HG03354 (cell line): ENCODE measurements around the gene TRIM2.

Experiments
- ATAC-seq: cut with Tn5 transposase; IDR thresholded peaks from one replicate; pipeline ENCODE4 v1.9.1; 2021; ENCODE audit warnings: mild to moderate bottlenecking; ENCODE audit not compliant: unreplicated experiment, poor library complexity, severe bottlenecking

Gene TRIM2

DNA sequence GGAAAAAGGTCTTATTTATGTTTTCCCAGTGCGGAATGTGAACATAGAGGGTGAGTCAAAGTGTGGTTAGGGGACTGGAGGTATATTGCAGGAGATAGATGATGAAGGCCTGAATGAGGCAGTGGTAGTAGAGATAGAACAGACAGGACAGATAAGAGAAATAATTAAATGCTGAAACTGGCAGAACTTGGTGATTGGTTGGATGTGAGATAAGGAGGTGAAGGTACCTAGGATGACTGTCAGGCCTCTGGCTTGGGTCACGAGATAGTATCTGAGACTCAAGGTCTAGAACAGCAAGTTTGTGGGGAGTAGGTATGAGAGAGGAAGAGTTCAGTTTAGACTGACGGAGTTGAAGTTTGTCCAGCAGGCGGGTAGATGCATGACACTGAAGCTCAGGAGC, 143.8 kb downstream of the TRIM2 start:
- ATAC-seq, result no peak

GRCh38 chr4:153349206-153349805, 145.1 kb downstream of the TRIM2 start:
- no peak for ATAC-seq

DNA sequence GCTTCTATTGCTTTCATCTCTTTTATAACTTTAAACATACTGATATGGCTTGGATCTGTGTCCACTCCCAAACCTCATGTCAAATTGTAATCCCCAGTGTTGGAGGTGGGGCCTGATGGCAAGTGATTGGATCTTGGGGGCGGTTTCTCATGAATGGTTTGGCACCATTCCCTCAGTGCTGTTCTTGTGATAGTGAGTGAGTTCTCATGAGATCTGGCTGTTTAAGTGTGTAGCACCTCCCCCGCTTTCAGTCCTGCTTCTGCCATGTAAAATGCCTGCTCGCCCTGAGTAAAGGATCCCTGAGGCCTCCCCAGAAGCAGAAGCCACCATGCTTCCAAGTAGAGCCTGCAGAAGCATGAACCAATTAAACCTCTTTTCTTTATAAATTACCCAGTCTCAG, 157.9 kb downstream of the TRIM2 start:
- ATAC-seq, result no peak

- ATAC-seq, result no peak
These were observed 159.8 kb downstream of the TRIM2 start for GRCh38 chr4:153364061-153364460.

DNA sequence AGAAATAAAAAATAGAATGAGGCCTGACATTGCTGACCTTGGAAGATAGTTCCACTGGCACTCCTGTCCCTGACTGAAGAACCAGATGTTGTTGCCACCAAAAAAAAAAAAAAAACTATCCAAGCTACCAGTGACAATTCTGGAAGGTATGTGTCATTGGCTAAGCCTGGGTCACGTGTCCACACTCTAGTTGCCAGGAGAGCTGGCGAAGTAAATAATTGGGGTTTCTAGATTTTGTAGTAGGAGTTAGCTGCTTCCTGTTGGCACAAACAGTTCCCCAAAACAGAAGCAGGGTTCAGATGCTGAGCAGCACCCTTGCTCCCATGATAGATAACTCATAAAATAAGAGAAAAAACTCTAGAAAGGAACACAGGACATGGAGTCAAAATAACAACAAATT, 160.8 kb downstream of the TRIM2 start:
- no peak for ATAC-seq

DNA sequence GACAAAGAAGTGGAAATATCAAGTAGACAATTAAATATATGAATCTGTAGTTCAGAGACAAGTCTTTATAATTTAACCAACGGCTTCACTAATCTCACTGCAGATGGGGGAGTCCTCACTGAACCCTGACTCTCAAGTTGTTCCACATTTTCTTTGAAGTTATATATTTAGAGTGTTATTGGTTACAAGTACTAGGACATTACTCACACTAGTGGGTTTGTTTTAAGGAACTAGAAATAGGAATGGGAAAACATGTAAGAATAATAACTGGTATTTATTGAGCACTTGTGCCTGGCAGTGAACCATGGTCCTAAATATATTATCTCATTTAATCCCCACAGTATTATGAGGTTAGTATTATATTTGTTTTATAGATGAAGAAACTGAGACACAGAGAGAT, 162.2 kb downstream of the TRIM2 start:
- no peak for ATAC-seq

DNA sequence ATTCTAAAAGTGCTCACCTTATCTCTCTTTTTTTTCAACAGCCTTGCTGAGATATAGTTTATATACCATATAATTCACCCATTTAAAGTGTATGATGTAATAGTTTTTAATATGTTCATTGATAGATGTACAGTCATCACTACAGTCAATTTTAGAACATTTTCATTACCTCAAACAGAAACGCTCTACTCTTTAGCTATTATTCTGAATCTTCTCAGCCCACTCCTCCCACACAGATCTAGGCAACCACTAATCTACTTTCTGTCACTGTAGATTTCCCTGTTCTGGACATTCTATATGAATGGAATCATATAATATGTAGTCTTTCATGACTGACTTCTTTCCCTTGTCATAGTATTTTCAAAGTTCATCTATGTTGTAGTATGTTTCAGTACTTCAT, 162.8 kb downstream of the TRIM2 start:
- no peak for ATAC-seq

DNA sequence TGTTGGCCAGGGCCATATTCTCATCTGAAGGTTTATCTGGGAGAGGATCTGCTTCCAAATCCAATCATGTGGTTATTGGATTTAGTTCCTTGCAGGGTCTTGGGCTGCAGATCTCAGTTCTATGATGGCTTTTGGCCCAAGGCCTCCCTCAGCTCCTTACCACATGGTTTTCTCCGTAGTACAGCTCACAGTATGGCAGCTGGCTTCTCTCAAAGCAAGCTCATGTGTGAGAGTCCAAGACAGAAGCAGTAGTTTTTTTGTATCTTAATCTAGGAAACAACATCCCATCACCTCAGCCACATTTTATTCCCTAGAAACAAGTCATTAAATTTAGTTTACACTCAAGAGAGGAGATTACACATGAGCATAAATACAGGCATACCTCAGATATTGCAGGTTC, 164.8 kb downstream of the TRIM2 start:
- no peak for ATAC-seq

DNA sequence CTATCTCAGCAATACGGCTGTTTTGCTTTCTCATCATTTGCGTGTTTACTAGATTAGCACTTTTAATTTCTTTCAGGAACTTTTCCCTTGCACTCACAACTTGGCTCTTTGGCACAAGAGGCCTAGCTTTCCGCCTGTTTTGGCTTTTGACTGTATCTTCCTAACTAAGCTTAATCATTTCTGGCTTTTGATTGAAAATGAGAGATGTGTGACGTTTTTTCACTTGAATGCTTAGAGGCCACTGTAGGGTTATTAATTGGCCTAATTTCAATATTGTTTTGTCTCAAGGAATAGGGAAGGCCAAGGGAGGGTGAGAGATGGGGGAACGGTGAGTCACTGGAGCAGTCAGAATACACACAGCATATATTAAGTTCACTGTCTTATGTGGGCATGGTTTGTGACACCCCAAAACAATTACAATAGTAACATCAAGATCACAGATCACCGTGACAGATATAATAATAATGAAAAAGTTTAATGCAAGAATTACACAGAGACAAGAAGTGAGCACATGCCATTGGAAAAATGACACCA, 167.5 kb downstream of the TRIM2 start:
- ATAC-seq, result no peak

GRCh38 chr4:153372967-153373562, 168.8 kb downstream of the TRIM2 start:
- no peak for ATAC-seq

DNA sequence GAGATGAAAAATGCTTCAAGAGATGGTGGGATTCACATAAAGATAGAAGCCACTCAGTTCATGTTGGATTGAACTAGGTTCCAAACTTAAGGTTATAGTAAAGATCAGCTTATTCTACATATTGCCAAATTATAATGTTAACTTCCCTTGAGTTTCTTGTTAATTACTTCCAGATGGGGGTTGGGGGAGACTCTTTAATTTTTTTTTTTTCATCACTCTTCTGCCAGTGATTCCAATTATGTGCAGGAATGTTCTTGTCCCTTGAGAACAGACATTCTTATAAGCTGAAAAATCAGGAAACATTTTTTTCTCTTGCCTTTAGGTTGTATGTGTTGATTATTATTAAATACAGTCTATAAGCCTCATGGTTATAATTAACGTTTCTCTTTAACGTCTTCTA, 170.2 kb downstream of the TRIM2 start:
- no peak for ATAC-seq

DNA sequence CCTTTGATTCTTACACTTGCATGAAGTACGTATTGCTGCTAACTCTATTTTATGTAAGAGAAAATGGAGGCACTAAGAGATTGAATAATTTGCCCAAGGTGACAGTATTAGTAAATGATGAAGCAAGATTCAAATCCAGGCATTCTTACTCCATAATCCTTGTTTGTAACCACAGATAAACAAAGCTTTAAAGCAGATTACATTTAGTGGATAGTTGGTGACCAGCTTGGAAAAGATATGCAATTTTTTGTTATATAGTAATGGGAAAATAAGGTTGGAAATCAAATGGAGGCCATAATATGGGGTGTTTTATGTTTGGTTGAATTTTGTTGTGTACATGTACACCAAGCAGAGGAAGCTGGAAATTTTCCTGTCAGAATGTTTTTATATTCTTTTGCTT, 171.1 kb downstream of the TRIM2 start:
- ATAC-seq, result no peak

DNA sequence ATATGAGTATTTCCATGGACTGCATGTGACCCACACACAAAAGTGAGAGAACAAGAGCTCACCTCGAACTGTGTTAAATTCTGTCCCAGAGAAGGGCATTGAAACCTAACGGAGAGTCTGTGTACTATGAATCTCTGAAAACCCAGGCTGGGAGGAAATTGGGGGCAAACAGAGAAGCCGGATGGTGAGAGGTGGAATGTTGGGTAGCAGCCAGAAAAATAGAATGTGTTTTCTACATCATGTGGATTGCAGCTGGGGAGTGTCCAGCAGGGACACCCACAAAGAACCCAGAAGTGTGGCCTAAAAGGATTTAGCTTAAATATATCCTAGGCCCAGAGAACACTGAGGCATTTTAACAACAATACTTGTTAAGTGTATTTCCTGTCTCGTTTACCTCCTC, 178.9 kb downstream of the TRIM2 start:
- ATAC-seq, result no peak

GRCh38 chr4:153384160-153384559, 179.9 kb downstream of the TRIM2 start:
- no peak for ATAC-seq

DNA sequence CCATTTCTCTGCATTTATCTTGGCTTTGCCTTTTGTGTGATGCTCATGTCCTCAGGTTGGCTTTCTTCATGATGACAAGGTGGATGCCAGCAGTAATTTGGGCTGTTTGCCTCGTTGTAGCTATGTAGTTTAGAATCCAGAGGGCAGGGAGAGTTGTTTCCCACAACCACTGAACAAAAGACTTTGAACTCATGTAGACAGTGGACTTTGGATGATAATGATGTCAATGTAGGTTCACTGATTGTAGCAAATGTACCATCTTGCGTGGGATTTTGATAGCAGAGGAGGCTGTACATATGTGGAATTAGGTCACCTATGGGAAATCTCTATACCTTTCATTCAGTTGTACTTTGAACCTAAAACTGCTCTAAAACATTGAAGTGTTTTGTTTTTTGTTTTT, 181.5 kb downstream of the TRIM2 start:
- ATAC-seq, result no peak

- ATAC-seq, result no peak
These were observed 183.7 kb downstream of the TRIM2 start for GRCh38 chr4:153387981-153388380.
